ENCODE measurements around the gene LRP8.

LRP8 gene

GRCh38 chr1:53272349-53272748 lies 55.5 kb downstream of the LRP8 start:
- no peak overlapping the region for H3K27ac ChIP-seq (ENCODE audit: low read depth, low read length)
- no peaks in the 10 kb centered on the region for H3K27me3 ChIP-seq (ENCODE audit: insufficient read depth, low read length)
- H2AFZ ChIP-seq (ENCODE audit: low read length, unreplicated experiment), result no peak overlapping the region
- no peaks in the 10 kb centered on the region for H3K4me1 ChIP-seq (ENCODE audit: control insufficient read depth, insufficient read depth, low read length, unreplicated experiment)
- no peak overlapping the region for H3K4me3 ChIP-seq (ENCODE audit: low read depth, low read length)
- H3K36me3 ChIP-seq (ENCODE audit: insufficient read depth, low read length), result peaks cover 4% of the 10 kb centered on the region; the same call in 1 of the 2 replicates
- H3K79me2 ChIP-seq (ENCODE audit: control insufficient read depth, insufficient read depth, low read length, unreplicated experiment), result no peaks in the 10 kb centered on the region

- no peaks in the 10 kb centered on the region for H3K27me3 ChIP-seq (ENCODE audit: insufficient read depth, low read length)
- H3K36me3 ChIP-seq (ENCODE audit: insufficient read depth, low read length), result peaks cover 4% of the 10 kb centered on the region; the same call in 1 of the 2 replicates
- no peak overlapping the region for H3K27ac ChIP-seq (ENCODE audit: low read depth, low read length)
- no peaks in the 10 kb centered on the region for H3K4me1 ChIP-seq (ENCODE audit: control insufficient read depth, insufficient read depth, low read length, unreplicated experiment)
- H3K79me2 ChIP-seq (ENCODE audit: control insufficient read depth, insufficient read depth, low read length, unreplicated experiment), result no peaks in the 10 kb centered on the region
- H3K4me3 ChIP-seq (ENCODE audit: low read depth, low read length), result no peak overlapping the region
- no peak overlapping the region for H2AFZ ChIP-seq (ENCODE audit: low read length, unreplicated experiment)
Measured at GRCh38 chr1:53271446-53272090, 56.3 kb downstream of the LRP8 start.

DNA sequence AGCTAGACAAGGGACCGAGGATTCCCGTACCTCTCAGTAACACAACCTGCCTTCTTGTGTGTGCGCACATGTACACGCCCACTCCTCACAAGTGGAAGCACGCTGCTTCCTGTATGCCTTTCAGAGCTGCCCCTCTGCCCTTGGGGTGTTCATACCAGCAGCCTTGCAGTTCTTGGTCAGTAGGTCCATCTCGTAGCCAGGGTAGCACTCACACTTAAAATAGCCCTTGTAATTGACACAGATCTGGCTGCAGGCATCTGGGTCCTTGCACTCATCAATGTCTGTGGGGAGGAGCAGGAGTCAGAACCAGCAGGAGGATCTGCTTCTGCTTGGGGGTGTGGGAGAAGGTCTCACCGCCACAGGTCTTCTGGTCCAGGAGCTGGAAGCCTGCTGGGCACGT lies 57.0 kb downstream of the LRP8 start:
- Histone ChIP-seq H3K79me2 (ENCODE audit: control insufficient read depth, insufficient read depth, low read length, unreplicated experiment) (no peaks in the 10 kb centered on the region), H3K36me3 (ENCODE audit: insufficient read depth, low read length) (peaks cover 4% of the 10 kb centered on the region; the same call in 1 of the 2 replicates), H2AFZ (ENCODE audit: low read length, unreplicated experiment) (no peak overlapping the region), H3K27ac (ENCODE audit: low read depth, low read length) (no peak overlapping the region), H3K4me3 (ENCODE audit: low read depth, low read length) (no peak overlapping the region), H3K4me1 (ENCODE audit: control insufficient read depth, insufficient read depth, low read length, unreplicated experiment) (no peaks in the 10 kb centered on the region), H3K27me3 (ENCODE audit: insufficient read depth, low read length) (no peaks in the 10 kb centered on the region)

DNA sequence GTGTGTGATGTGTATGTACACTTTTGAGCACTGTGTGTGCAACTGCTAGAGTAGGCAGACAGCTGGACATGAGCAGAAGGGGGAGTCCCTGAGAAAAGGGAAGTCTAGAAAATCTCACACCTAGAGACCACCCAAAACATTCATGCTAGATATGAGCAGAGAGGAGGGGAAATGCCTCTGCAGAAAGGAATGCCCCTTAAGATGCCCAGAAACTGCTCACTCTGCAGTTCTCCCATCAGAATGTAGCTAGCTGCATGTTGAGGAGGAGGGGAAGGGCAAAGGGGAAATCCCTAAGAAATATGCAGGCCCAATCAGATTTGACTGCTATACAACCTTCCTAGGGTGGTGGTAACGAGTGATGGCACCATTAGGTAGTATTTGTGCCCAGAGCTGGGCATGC lies 57.8 kb downstream of the LRP8 start:
- Histone ChIP-seq H3K27ac (ENCODE audit: low read depth, low read length) (no peak overlapping the region), H3K4me3 (ENCODE audit: low read depth, low read length) (no peak overlapping the region), H3K36me3 (ENCODE audit: insufficient read depth, low read length) (peaks cover 4% of the 10 kb centered on the region; the same call in 1 of the 2 replicates), H3K79me2 (ENCODE audit: control insufficient read depth, insufficient read depth, low read length, unreplicated experiment) (no peaks in the 10 kb centered on the region), H3K27me3 (ENCODE audit: insufficient read depth, low read length) (no peaks in the 10 kb centered on the region), H2AFZ (ENCODE audit: low read length, unreplicated experiment) (no peak overlapping the region), H3K4me1 (ENCODE audit: control insufficient read depth, insufficient read depth, low read length, unreplicated experiment) (no peaks in the 10 kb centered on the region)

DNA sequence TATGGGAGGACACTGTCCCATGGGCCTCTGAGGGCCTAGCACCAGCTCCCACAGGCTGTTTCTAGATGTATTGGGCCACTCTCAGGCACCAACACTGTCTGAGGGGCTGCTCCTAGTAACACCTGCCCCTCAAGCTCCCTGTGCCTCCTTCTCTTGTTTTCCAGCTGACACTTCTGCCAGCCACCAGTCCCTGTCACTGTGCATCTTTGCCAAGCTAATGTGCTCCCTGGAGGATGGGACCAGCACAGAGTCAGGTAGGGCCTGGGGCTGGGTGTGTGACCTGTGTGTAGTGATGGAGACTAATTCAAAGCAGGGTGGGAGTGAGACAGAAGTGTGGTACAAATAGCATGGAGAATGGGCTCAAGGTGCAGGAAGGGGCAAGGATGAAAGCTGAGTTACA lies 60.1 kb downstream of the LRP8 start:
- Histone ChIP-seq H3K4me1 (ENCODE audit: control insufficient read depth, insufficient read depth, low read length, unreplicated experiment) (no peaks in the 10 kb centered on the region), H3K4me3 (ENCODE audit: low read depth, low read length) (no peak overlapping the region), H3K27me3 (ENCODE audit: insufficient read depth, low read length) (no peaks in the 10 kb centered on the region), H3K79me2 (ENCODE audit: control insufficient read depth, insufficient read depth, low read length, unreplicated experiment) (no peaks in the 10 kb centered on the region), H3K36me3 (ENCODE audit: insufficient read depth, low read length) (peaks cover 4% of the 10 kb centered on the region; the same call in 1 of the 2 replicates), H3K27ac (ENCODE audit: low read depth, low read length) (no peak overlapping the region), H2AFZ (ENCODE audit: low read length, unreplicated experiment) (no peak overlapping the region)

GRCh38 chr1:53266038-53266437 lies 61.8 kb downstream of the LRP8 start:
- Histone ChIP-seq H3K79me2 (ENCODE audit: control insufficient read depth, insufficient read depth, low read length, unreplicated experiment) (no peaks in the 10 kb centered on the region), H2AFZ (ENCODE audit: low read length, unreplicated experiment) (no peak overlapping the region), H3K27ac (ENCODE audit: low read depth, low read length) (no peak overlapping the region), H3K4me1 (ENCODE audit: control insufficient read depth, insufficient read depth, low read length, unreplicated experiment) (no peaks in the 10 kb centered on the region), H3K27me3 (ENCODE audit: insufficient read depth, low read length) (no peaks in the 10 kb centered on the region), H3K36me3 (ENCODE audit: insufficient read depth, low read length) (peaks cover 4% of the 10 kb centered on the region; the same call in 1 of the 2 replicates), H3K4me3 (ENCODE audit: low read depth, low read length) (no peak overlapping the region)

- Histone ChIP-seq H3K4me1 (ENCODE audit: control insufficient read depth, insufficient read depth, low read length, unreplicated experiment) (no peaks in the 10 kb centered on the region), H3K36me3 (ENCODE audit: insufficient read depth, low read length) (peaks cover 3% of the 10 kb centered on the region; the same call in 1 of the 2 replicates), H3K79me2 (ENCODE audit: control insufficient read depth, insufficient read depth, low read length, unreplicated experiment) (no peaks in the 10 kb centered on the region), H3K27me3 (ENCODE audit: insufficient read depth, low read length) (no peaks in the 10 kb centered on the region), H3K27ac (ENCODE audit: low read depth, low read length) (no peak overlapping the region), H3K4me3 (ENCODE audit: low read depth, low read length) (no peak overlapping the region), H2AFZ (ENCODE audit: low read length, unreplicated experiment) (no peak overlapping the region)
Measured at GRCh38 chr1:53265581-53265980, 62.3 kb downstream of the LRP8 start.

GRCh38 chr1:53264048-53264447 lies 63.8 kb downstream of the LRP8 start:
- Histone ChIP-seq H3K27me3 (ENCODE audit: insufficient read depth, low read length) (no peaks in the 10 kb centered on the region), H3K4me3 (ENCODE audit: low read depth, low read length) (no peak overlapping the region), H2AFZ (ENCODE audit: low read length, unreplicated experiment) (no peak overlapping the region), H3K36me3 (ENCODE audit: insufficient read depth, low read length) (peaks cover 3% of the 10 kb centered on the region; the same call in 1 of the 2 replicates), H3K27ac (ENCODE audit: low read depth, low read length) (no peak overlapping the region), H3K4me1 (ENCODE audit: control insufficient read depth, insufficient read depth, low read length, unreplicated experiment) (no peaks in the 10 kb centered on the region), H3K79me2 (ENCODE audit: control insufficient read depth, insufficient read depth, low read length, unreplicated experiment) (no peaks in the 10 kb centered on the region)

DNA sequence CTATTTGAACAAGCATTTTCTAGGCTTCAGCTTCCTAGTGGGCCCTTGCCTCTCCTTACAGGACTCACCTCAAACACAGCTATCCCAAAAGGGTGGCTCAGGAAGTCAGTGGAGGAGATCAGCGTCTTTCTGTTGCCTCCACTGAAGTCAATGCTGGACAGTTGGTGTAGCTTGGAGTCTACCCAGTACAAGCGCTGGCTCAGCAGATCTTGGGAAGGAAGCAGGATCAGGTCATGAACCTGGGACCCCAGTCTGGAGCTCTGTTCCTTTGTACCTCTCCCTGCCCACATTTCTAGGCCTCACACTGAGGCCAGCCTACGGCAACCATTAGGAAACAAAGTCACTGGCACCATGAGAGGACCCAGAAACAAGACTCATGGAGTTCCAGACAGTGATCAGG lies 65.9 kb downstream of the LRP8 start:
- H2AFZ ChIP-seq (ENCODE audit: low read length, unreplicated experiment), result no peak overlapping the region
- H3K79me2 ChIP-seq (ENCODE audit: control insufficient read depth, insufficient read depth, low read length, unreplicated experiment), result no peaks in the 10 kb centered on the region
- no peaks in the 10 kb centered on the region for H3K4me1 ChIP-seq (ENCODE audit: control insufficient read depth, insufficient read depth, low read length, unreplicated experiment)
- H3K4me3 ChIP-seq (ENCODE audit: low read depth, low read length), result no peak overlapping the region
- H3K27ac ChIP-seq (ENCODE audit: low read depth, low read length), result no peak overlapping the region
- H3K36me3 ChIP-seq (ENCODE audit: insufficient read depth, low read length), result peaks cover 3% of the 10 kb centered on the region; the same call in 1 of the 2 replicates
- H3K27me3 ChIP-seq (ENCODE audit: insufficient read depth, low read length), result no peaks in the 10 kb centered on the region

- no peaks in the 10 kb centered on the region for H3K4me1 ChIP-seq (ENCODE audit: control insufficient read depth, insufficient read depth, low read length, unreplicated experiment)
- no peak overlapping the region for H3K4me3 ChIP-seq (ENCODE audit: low read depth, low read length)
- H3K36me3 ChIP-seq (ENCODE audit: insufficient read depth, low read length), result peaks cover 3% of the 10 kb centered on the region; the same call in 1 of the 2 replicates
- H3K27me3 ChIP-seq (ENCODE audit: insufficient read depth, low read length), result no peaks in the 10 kb centered on the region
- H2AFZ ChIP-seq (ENCODE audit: low read length, unreplicated experiment), result no peak overlapping the region
- no peak overlapping the region for H3K27ac ChIP-seq (ENCODE audit: low read depth, low read length)
- no peaks in the 10 kb centered on the region for H3K79me2 ChIP-seq (ENCODE audit: control insufficient read depth, insufficient read depth, low read length, unreplicated experiment)
Measured at GRCh38 chr1:53260631-53261247, 67.1 kb downstream of the LRP8 start.

- Histone ChIP-seq H3K4me1 (ENCODE audit: control insufficient read depth, insufficient read depth, low read length, unreplicated experiment) (no peaks in the 10 kb centered on the region), H3K27ac (ENCODE audit: low read depth, low read length) (no peak overlapping the region), H3K4me3 (ENCODE audit: low read depth, low read length) (no peak overlapping the region), H3K79me2 (ENCODE audit: control insufficient read depth, insufficient read depth, low read length, unreplicated experiment) (no peaks in the 10 kb centered on the region), H3K27me3 (ENCODE audit: insufficient read depth, low read length) (no peaks in the 10 kb centered on the region), H2AFZ (ENCODE audit: low read length, unreplicated experiment) (no peak overlapping the region), H3K36me3 (ENCODE audit: insufficient read depth, low read length) (peaks cover 3% of the 10 kb centered on the region; the same call in 1 of the 2 replicates)
Measured at GRCh38 chr1:53259932-53260331, 67.9 kb downstream of the LRP8 start.

Measured in ACC112 (cell line).